NCI-H1105 (cell line): ENCODE measurements around the gene F13B.
"Not testable (repeated sequence)": the region's sequence is repeated elsewhere in the genome, so short reads cannot be mapped to it uniquely, and the experiment has no call there.

Source experiments
- DNase-seq: peaks from one replicate; lab custom pipeline; 2025; lab: John Stamatoyannopoulos, UW

Gene F13B

GRCh38 chr1:197042676-197043341 lies 24.3 kb downstream of the F13B start:
- peak; percentile 43 for DNase-seq

- no peak for DNase-seq
These were observed 25.3 kb downstream of the F13B start for GRCh38 chr1:197041486-197042353.

GRCh38 chr1:197036861-197037260 lies 30.2 kb downstream of the F13B start:
- DNase-seq, result no peak

- not testable (repeated sequence) for DNase-seq
These were observed 32.3 kb downstream of the F13B start for GRCh38 chr1:197034631-197035339.

GRCh38 chr1:197029749-197030148 lies 37.3 kb downstream of the F13B start:
- DNase-seq, result no peak

GRCh38 chr1:197027359-197027758 lies 39.7 kb downstream of the F13B start:
- no peak for DNase-seq

GRCh38 chr1:197024460-197024859 lies 42.6 kb downstream of the F13B start:
- no peak for DNase-seq

GRCh38 chr1:197021716-197022115 lies 45.3 kb downstream of the F13B start:
- DNase-seq, result no peak

GRCh38 chr1:197017558-197018146 lies 49.4 kb downstream of the F13B start:
- no peak for DNase-seq

- no peak for DNase-seq
These were observed 50.3 kb downstream of the F13B start for GRCh38 chr1:197016751-197017150.

GRCh38 chr1:197013234-197013633 lies 53.8 kb downstream of the F13B start:
- DNase-seq, result no peak

- no peak for DNase-seq
These were observed 55.4 kb downstream of the F13B start for GRCh38 chr1:197011614-197012013.

GRCh38 chr1:197008861-197009260 lies 58.2 kb downstream of the F13B start:
- DNase-seq, result no peak

GRCh38 chr1:197003132-197003531 lies 63.9 kb downstream of the F13B start:
- no peak for DNase-seq

GRCh38 chr1:197001828-197002227 lies 65.2 kb downstream of the F13B start:
- no peak for DNase-seq

- no peak for DNase-seq
These were observed 69.6 kb downstream of the F13B start for GRCh38 chr1:196997423-196997822.

- DNase-seq, result no peak
These were observed 73.1 kb downstream of the F13B start for GRCh38 chr1:196993916-196994315.

- peak; percentile 66 for DNase-seq
These were observed 75.0 kb downstream of the F13B start for GRCh38 chr1:196991919-196992651.
